ENCODE measurements around the gene P4HA2. TPM values are rescaled to one million over a fixed set of nuclear protein-coding genes. Genes with fewer than 3 reads are reported as not detected.

Gene P4HA2
- total and polyA plus RNA-seq, 2 of the 13 experiments (the other 11 are each of a cell fraction or from before 2014, with no cell fraction given): 37.7 to 126 TPM

- TF ChIP-seq, protein P1, sequence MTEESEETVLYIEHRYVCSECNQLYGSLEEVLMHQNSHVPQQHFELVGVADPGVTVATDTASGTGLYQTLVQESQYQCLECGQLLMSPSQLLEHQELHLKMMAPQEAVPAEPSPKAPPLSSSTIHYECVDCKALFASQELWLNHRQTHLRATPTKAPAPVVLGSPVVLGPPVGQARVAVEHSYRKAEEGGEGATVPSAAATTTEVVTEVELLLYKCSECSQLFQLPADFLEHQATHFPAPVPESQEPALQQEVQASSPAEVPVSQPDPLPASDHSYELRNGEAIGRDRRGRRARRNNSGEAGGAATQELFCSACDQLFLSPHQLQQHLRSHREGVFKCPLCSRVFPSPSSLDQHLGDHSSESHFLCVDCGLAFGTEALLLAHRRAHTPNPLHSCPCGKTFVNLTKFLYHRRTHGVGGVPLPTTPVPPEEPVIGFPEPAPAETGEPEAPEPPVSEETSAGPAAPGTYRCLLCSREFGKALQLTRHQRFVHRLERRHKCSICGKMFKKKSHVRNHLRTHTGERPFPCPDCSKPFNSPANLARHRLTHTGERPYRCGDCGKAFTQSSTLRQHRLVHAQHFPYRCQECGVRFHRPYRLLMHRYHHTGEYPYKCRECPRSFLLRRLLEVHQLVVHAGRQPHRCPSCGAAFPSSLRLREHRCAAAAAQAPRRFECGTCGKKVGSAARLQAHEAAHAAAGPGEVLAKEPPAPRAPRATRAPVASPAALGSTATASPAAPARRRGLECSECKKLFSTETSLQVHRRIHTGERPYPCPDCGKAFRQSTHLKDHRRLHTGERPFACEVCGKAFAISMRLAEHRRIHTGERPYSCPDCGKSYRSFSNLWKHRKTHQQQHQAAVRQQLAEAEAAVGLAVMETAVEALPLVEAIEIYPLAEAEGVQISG (CRISPR knock-in tag; IDR thresholded peaks at IDR 0.05): no peak
- no peak for TF ChIP-seq CBFB (CRISPR knock-in tag; IDR thresholded peaks at IDR 0.05)
- no peak for TF ChIP-seq SRF (IDR thresholded peaks at IDR 0.05; ENCODE audit: low read depth, low read length)
These were observed 13.2 kb downstream of the P4HA2 start (continued) for GRCh38 chr5:132214491-132214890.

DNA sequence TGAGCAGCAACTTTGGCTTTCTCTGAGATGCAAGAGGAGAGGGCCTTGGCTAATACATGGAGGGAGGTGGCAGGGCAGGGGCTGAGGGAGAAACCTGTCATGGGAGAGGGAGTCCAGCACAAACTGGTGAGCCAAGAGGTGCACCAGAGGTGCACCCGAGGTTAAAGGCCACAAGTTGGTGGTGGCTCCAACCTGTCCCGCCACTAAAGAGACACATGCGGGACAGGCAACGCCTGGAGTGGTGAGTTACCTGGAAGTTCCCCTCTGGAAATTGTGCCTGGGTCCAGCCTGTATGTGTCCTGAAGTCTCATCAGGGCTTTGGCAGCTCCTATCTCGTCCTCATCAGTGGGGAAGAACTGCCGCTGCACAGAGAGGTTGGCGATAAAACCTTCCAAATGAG is 14.0 kb downstream of the P4HA2 start:
- intact Hi-C loops (cut with micrococcal nuclease; ENCODE audit: unreplicated experiment): no loop called here
- ATAC-seq: no peak

More for the DNA sequence above, 14.0 kb downstream of the P4HA2 start:
- BruUV-seq (replicated peaks): no TSS peak
- Histone ChIP-seq H3K9me3 (ENCODE audit: low read length) (no peaks in the 10 kb centered on the region), H3K4me2 (ENCODE audit: low read depth, low read length) (no peak overlapping the region), H3K4me3 (replicated peaks in 1 of 3; ENCODE audit: insufficient read depth in 1 of 3, low read depth in 2 of 3, low read length in 3 of 3) (no peak overlapping the region), H3K36me3 (replicated peaks in 1 of 2; ENCODE audit: control insufficient read depth in 1 of 2, insufficient read depth in 2 of 2, low read length in 2 of 2) (peaks cover 19 to 76% of the 10 kb centered on the region in 2 experiments), H3K27me3 (ENCODE audit: control insufficient read depth in 1 of 2, insufficient read depth in 2 of 2, low read length in 2 of 2) (no peaks in the 10 kb centered on the region), H2AFZ (ENCODE audit: low read length) (no peak overlapping the region), H3K79me2 (ENCODE audit: insufficient read depth, low read length) (no peaks in the 10 kb centered on the region), H3K27ac (ENCODE audit: extremely low read length, insufficient read depth, low read length) (no peak overlapping the region), H4K20me1 (ENCODE audit: insufficient read depth, low read length) (no peaks in the 10 kb centered on the region), H3K9ac (ENCODE audit: insufficient read depth, low read depth, low read length) (no peak overlapping the region), H3K4me1 (ENCODE audit: insufficient read depth, low read length) (no peaks in the 10 kb centered on the region)
- FAIRE-seq (no peak), DNase-seq (ENCODE audit: low spot score) (no peak)
- ChIA-PET POLR2A (no interaction called here), CTCF (ENCODE audit: low intra/inter-chr PET ratio, low total read pairs) (no interaction called here)
- in situ Hi-C loops (cut with HindIII; ENCODE audit: extremely low pct_ligation_motif_present, low pct_unique_long_range_greater_than_20kb): no loop called here
- 92% methylated on average over 4 of the region's 7 CpGs for WGBS (ENCODE audit: low lambda C conversion rate)
- no peak for TF ChIP-seq KDM5A (IDR thresholded peaks at IDR 0.05; ENCODE audit: borderline replicate concordance, low read length)
- TF ChIP-seq ZSCAN21 (CRISPR knock-in tag; IDR thresholded peaks at IDR 0.05; ENCODE audit: borderline replicate concordance): no peak
- TF ChIP-seq ZNF431 (CRISPR knock-in tag; IDR thresholded peaks at IDR 0.05; ENCODE audit: borderline replicate concordance, low read depth): no peak
- TF ChIP-seq HNF4G (IDR thresholded peaks at IDR 0.05; ENCODE audit: borderline replicate concordance, low read depth, low read length): no peak
- no peak for TF ChIP-seq HNF4G (CRISPR knock-in tag; IDR thresholded peaks at IDR 0.05; ENCODE audit: borderline replicate concordance, low read depth)
- TF ChIP-seq MYC (CRISPR knock-in tag; IDR thresholded peaks at IDR 0.05; ENCODE audit: borderline replicate concordance): no peak
- TF ChIP-seq BHLHE40 (IDR thresholded peaks at IDR 0.05; ENCODE audit: low read length): no peak
- TF ChIP-seq, protein P2, sequence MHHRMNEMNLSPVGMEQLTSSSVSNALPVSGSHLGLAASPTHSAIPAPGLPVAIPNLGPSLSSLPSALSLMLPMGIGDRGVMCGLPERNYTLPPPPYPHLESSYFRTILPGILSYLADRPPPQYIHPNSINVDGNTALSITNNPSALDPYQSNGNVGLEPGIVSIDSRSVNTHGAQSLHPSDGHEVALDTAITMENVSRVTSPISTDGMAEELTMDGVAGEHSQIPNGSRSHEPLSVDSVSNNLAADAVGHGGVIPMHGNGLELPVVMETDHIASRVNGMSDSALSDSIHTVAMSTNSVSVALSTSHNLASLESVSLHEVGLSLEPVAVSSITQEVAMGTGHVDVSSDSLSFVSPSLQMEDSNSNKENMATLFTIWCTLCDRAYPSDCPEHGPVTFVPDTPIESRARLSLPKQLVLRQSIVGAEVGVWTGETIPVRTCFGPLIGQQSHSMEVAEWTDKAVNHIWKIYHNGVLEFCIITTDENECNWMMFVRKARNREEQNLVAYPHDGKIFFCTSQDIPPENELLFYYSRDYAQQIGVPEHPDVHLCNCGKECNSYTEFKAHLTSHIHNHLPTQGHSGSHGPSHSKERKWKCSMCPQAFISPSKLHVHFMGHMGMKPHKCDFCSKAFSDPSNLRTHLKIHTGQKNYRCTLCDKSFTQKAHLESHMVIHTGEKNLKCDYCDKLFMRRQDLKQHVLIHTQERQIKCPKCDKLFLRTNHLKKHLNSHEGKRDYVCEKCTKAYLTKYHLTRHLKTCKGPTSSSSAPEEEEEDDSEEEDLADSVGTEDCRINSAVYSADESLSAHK (CRISPR knock-in tag; IDR thresholded peaks at IDR 0.05; ENCODE audit: borderline replicate concordance): no peak
- TF ChIP-seq ZNF264 (CRISPR knock-in tag; IDR thresholded peaks at IDR 0.05): no peak
- TF ChIP-seq, protein P3, sequence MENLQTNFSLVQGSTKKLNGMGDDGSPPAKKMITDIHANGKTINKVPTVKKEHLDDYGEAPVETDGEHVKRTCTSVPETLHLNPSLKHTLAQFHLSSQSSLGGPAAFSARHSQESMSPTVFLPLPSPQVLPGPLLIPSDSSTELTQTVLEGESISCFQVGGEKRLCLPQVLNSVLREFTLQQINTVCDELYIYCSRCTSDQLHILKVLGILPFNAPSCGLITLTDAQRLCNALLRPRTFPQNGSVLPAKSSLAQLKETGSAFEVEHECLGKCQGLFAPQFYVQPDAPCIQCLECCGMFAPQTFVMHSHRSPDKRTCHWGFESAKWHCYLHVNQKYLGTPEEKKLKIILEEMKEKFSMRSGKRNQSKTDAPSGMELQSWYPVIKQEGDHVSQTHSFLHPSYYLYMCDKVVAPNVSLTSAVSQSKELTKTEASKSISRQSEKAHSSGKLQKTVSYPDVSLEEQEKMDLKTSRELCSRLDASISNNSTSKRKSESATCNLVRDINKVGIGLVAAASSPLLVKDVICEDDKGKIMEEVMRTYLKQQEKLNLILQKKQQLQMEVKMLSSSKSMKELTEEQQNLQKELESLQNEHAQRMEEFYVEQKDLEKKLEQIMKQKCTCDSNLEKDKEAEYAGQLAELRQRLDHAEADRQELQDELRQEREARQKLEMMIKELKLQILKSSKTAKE (CRISPR knock-in tag; IDR thresholded peaks at IDR 0.05; ENCODE audit: borderline replicate concordance): no peak
- TF ChIP-seq FOSL1 (CRISPR knock-in tag; IDR thresholded peaks at IDR 0.05; ENCODE audit: borderline replicate concordance): no peak
- TF ChIP-seq RARG (CRISPR knock-in tag; IDR thresholded peaks at IDR 0.05; ENCODE audit: low read depth): no peak
- TF ChIP-seq HOXA5 (CRISPR knock-in tag; IDR thresholded peaks at IDR 0.05): no peak
